SU-DHL-6 (cell line): ENCODE results near the gene GSTA3.

Source experiments
- H2AFZ ChIP-seq: fragments of 200-600 bp; sonication (generic); 2 replicates; pipeline ENCODE4 v1.6.1; 2014; ENCODE audit warnings: low read depth, mild to moderate bottlenecking, moderate library complexity, mixed read lengths, antibody characterized with exemption, low read length; ENCODE audit not compliant: severe bottlenecking
- H3F3A ChIP-seq: fragments of 200-600 bp; shearing (Covaris generic); 2 replicates; pipeline ENCODE4 v1.6.0; 2016; ENCODE audit warnings: antibody characterized with exemption, mild to moderate bottlenecking; ENCODE audit not compliant: insufficient read depth
- H3K27ac ChIP-seq: fragments of 200-600 bp; sonication (generic); 2 replicates; pipeline ENCODE4 v1.5.1; 2016; ENCODE audit warnings: low read depth, mild to moderate bottlenecking, low read length, moderate library complexity, mixed read lengths
- H3K27me3 ChIP-seq: fragments of 200-600 bp; sonication (generic), shearing (Covaris generic); 2 replicates; pipeline ENCODE4 v1.6.0; 2014; ENCODE audit warnings: mild to moderate bottlenecking, low read length
- H3K36me3 ChIP-seq: fragments of 200-600 bp; sonication (generic); 2 replicates; pipeline ENCODE4 v1.6.1; 2014; ENCODE audit warnings: mild to moderate bottlenecking, low read length, mixed read lengths
- H3K4me2 ChIP-seq: fragments of 300-600, 200-600 bp; shearing (Covaris generic), sonication (generic); 2 replicates; pipeline ENCODE4 v1.6.0; 2014; ENCODE audit warnings: low read length, low read depth, mild to moderate bottlenecking; ENCODE audit not compliant: poor library complexity, severe bottlenecking
- H3K4me3 ChIP-seq: fragments of 200-600 bp; sonication (generic); 2 replicates; pipeline ENCODE4 v1.5.1; 2014; ENCODE audit warnings: antibody characterized with exemption, low read length, mild to moderate bottlenecking, mixed read lengths; ENCODE audit not compliant: insufficient read depth, poor library complexity, severe bottlenecking
- H3K79me2 ChIP-seq: fragments of 200-600 bp; sonication (generic); 2 replicates; pipeline ENCODE4 v1.6.1; 2014; ENCODE audit warnings: mild to moderate bottlenecking, low read length, moderate library complexity; ENCODE audit not compliant: insufficient read depth
- H3K9ac ChIP-seq: fragments of 200-600 bp; sonication (generic); 2 replicates; pipeline ENCODE4 v1.7.0; 2014; ENCODE audit warnings: mild to moderate bottlenecking, low read length
- H3K9me2 ChIP-seq: fragments of 200-600 bp; sonication (generic); replicated peaks from 2 replicates; pipeline ENCODE4 v1.6.1; 2014; ENCODE audit warnings: low read length; ENCODE audit not compliant: insufficient read depth
- H3K9me3 ChIP-seq: fragments of 200-600 bp; sonication (generic); 2 replicates; pipeline ENCODE4 v1.6.1; 2014; ENCODE audit warnings: low read length, mixed read lengths; ENCODE audit not compliant: insufficient read depth
- H4K20me1 ChIP-seq: fragments of 200-600 bp; sonication (generic); 2 replicates; pipeline ENCODE4 v1.6.1; 2014; ENCODE audit warnings: low read depth, mild to moderate bottlenecking, antibody characterized with exemption, low read length, moderate library complexity, mixed read lengths
- CTCF ChIP-seq: fragments of 200-600 bp; sonication (generic); IDR thresholded peaks from one replicate; pipeline ENCODE4 v1.5.1; 2017; ENCODE audit warnings: antibody characterized with exemption, mild to moderate bottlenecking, low read length, moderate library complexity; ENCODE audit not compliant: insufficient read depth, poor library complexity, severe bottlenecking
- EZH2phosphoT487 ChIP-seq: fragments of 200-600 bp; sonication (generic), shearing (Covaris generic); conservative IDR thresholded peaks from 2 replicates; pipeline ENCODE4 v1.6.1; 2018; ENCODE audit warnings: mild to moderate bottlenecking, antibody characterized with exemption, low read length, moderate library complexity, mixed read lengths

GSTA3 gene

GRCh38 chr6:52929321-52930164, 20.0 kb upstream of the GSTA3 start:
- Histone ChIP-seq H3K36me3 (no peaks in the 10 kb centered on the region), H3K9me3 (no peaks in the 10 kb centered on the region), H3K27me3 (no peaks in the 10 kb centered on the region; the same call in 1 of the 2 replicates), H4K20me1 (no peaks in the 10 kb centered on the region), H3K9me2 (no peaks in the 10 kb centered on the region), H3K79me2 (no peaks in the 10 kb centered on the region), H2AFZ (no peak overlapping the region), H3K4me2 (no peak overlapping the region), H3F3A (no peaks in the 10 kb centered on the region), H3K9ac (no peak overlapping the region), H3K4me3 (no peak overlapping the region), H3K27ac (no peak overlapping the region)
- no peak for TF ChIP-seq EZH2phosphoT487
- no peak for TF ChIP-seq CTCF

GRCh38 chr6:52927451-52927850, 18.0 kb upstream of the GSTA3 start:
- Histone ChIP-seq H2AFZ (no peak overlapping the region), H4K20me1 (no peaks in the 10 kb centered on the region), H3F3A (no peaks in the 10 kb centered on the region), H3K27ac (no peak overlapping the region), H3K27me3 (no peaks in the 10 kb centered on the region; the same call in 1 of the 2 replicates), H3K4me2 (no peak overlapping the region), H3K9me2 (no peaks in the 10 kb centered on the region), H3K4me3 (no peak overlapping the region), H3K9ac (no peak overlapping the region), H3K9me3 (no peaks in the 10 kb centered on the region), H3K36me3 (no peaks in the 10 kb centered on the region), H3K79me2 (no peaks in the 10 kb centered on the region)
- no peak for TF ChIP-seq CTCF
- TF ChIP-seq EZH2phosphoT487, result no peak

- Histone ChIP-seq H3K9me3 (no peaks in the 10 kb centered on the region), H3K9ac (no peak overlapping the region), H3K9me2 (no peaks in the 10 kb centered on the region), H3K27me3 (no peaks in the 10 kb centered on the region; the same call in 1 of the 2 replicates), H3K36me3 (no peaks in the 10 kb centered on the region), H3F3A (no peaks in the 10 kb centered on the region), H4K20me1 (no peaks in the 10 kb centered on the region), H3K4me3 (no peak overlapping the region), H3K4me2 (no peak overlapping the region), H3K79me2 (no peaks in the 10 kb centered on the region), H3K27ac (no peak overlapping the region), H2AFZ (no peak overlapping the region)
- TF ChIP-seq EZH2phosphoT487 (no peak), CTCF (no peak)
Observed at GRCh38 chr6:52925919-52926792, 16.7 kb upstream of the GSTA3 start.
